Putamen (tissue), 1 donor: ENCODE data around the gene DUSP19.

Experiments used
- DNase-seq: peaks from one replicate; pipeline ENCODE4 v3.0.0-alpha.2; 2016; ENCODE audit warnings: low spot score

The DUSP19 gene

DNA sequence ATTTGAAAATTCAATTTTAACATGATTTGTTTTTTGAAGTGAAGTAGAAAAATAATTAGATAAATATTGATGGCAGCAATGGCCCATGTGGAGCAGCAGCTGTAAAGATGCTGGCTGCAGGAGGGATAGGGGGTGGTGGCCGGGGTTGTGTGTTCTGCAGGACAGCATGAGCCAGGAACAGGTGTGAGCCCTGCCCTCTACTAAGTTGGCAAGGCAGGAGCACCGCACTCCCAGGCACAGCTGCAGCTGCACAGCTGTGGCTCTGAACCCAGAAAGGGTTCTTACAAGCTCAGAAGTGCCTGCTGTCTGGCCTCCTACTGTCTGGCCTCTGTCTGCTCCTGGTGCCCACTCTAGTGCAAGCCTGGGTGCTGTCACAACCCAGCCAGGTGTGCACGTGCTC, 10.0 kb upstream of the DUSP19 start:
- no peak for DNase-seq

DNA sequence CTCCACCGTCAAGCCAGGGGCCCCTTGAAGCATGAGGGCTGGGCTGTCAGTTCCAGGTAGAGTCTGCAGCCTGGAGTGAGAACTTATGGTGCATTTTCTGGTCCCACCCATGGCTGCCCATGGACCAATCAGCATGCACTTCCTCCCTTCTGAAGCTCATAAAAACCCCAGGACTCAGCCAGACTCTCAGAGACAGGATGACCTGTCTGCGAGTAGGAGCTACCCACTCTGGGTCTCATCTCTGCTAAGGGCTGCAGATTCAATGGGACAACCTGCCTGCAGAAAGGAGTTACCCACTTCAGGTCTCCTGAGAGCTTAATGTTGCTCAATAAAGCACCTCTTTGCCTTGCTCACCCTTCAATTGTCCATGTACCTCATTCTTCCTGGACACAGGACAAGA, 9.4 kb upstream of the DUSP19 start:
- DNase-seq = no peak

DNA sequence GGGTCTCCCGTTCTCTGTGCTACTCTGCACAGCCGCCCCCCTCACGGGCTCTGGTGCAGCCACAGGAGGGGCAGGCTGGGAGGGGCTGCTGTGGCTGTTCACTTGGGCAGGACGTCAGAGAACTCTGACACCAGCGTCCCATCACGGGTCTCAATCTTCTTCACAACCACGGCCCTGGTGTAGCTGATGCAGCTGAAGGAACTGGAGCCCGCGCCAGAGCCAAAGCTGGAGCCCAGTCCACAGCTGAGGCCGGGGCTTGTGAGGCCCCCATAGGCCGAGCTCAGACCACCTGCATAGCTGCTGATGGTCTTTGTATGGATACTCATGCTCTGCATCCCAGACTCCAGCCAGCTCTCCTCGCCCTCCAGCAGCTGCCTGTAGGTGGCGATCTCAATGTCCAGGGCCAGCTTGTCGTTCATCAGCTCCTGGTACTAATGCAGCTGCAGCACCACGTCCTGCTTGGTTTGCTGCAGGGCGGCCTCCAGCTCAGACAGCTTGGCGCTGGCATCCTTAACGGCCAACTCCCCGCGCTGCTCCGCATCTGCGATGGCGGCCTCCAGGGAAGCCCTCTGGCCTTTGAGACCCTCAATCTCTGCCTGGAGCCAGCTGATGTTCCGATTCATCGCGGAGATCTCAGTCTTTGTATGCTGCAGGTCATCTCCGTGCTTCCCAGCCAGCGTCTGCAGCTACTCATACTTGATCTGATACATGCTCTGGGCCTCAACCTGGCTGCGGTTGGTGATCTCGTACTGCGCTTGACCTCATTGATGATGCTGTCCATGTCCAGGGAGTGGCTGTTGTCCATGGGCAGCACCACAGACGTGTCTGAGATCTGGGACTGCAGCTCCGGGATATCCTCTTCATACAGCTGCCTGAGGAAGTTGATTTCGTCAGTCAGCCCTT, 7.4 kb upstream of the DUSP19 start:
- no peak for DNase-seq

DNA sequence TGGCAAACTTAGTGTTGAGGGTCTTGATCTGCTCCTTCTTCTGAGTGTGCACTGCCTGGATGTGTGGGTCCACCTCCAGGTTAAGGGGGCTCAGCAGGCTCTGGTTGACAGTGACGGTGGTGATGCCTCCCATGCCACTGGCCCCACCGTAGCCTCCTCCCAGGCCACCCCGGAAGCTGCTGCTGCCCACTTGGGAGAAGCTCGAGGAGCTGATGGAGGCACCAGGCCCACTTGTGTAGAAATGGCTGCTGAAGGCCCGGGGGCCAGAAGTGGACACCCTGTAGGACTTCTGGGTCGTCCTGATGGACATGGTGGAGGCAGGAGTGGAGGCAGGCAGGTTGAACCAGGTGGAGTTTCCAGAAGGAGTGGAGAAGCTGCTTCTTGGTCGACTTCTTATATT, 6.4 kb upstream of the DUSP19 start:
- DNase-seq = no peak

DNA sequence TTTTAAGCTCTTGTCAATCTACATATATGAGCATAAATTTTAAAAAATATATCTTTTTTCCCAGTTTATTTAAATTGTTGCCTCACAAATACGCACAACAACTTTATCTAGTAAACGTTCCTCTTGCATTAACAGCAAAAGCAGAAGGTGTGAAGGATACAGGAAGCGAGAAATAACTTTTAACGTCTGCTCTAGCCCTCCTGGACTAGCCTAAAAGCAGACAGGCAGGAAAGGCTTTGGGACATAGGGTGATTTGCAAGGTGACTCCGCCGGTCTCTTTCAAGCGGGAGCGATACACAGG, 434 bp upstream of the DUSP19 start:
- no peak for DNase-seq

DNA sequence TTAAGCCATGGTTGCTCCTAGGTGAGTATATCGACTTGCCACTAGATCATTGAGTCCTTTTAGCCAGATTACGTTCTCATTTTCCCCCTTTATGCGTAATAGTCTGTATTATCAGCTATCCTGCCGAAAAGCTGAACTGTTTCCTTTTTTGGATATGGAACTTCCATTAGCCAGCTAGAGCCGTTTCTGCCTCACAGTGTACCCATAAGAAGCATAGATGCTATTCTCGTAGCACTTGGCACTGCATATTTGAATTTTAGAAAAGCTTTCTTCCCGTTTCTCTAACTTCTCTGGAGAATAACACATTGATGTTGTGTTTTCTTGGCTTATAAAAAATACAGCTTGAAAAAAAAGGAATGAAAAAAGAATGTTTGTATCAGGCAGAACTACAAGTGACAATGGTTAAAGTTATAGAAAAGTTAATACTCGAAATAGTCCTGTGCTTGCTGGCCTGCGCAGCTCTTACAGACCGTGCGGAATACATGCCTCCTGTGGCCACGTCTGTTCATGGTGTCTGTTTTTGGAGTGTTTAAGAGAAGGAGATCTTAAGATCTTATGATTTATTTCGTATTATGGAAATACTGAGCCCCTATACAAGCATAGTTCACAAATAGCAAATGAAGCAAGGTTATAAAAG, 710 bp downstream of the DUSP19 start:
- peak; percentile 23 for DNase-seq

DNA sequence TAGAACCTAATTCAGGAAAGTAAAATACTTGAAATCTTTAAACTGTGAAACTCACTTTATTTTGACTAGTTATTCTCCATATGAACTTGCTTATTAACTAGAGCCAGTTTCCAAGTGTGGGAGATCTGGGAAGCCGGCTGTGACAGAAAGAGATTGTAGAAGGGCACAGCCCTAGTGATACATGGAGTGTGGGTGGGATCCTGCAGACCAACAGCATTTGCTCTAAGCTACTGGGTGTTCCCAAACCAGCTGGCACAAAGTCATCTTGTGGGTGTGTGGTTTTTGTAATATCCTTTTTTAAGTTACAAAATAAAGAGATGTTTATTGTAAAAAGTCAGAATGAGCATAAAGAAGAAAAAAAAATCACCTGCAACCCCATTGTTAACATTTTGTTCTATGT, 3.4 kb downstream of the DUSP19 start:
- no peak for DNase-seq

DNA sequence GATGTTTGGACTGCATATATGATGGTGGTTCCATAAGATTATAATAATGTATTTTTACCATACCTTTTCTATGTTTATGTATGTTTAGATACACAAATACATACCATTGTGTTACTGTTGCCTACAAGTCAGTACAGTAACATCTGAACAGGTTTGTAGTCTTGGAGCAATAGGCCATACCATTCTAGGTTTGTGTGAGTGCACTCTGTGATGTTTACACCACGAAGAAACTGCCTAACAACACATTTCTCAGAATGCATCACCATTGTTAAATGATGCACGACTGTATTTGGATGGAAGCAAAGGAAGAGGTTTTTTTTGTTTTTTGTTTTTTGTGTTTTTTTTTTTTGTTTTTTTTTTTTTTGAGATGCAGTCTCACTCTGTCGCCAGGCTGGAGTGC, 9.5 kb downstream of the DUSP19 start:
- DNase-seq = no peak

DNA sequence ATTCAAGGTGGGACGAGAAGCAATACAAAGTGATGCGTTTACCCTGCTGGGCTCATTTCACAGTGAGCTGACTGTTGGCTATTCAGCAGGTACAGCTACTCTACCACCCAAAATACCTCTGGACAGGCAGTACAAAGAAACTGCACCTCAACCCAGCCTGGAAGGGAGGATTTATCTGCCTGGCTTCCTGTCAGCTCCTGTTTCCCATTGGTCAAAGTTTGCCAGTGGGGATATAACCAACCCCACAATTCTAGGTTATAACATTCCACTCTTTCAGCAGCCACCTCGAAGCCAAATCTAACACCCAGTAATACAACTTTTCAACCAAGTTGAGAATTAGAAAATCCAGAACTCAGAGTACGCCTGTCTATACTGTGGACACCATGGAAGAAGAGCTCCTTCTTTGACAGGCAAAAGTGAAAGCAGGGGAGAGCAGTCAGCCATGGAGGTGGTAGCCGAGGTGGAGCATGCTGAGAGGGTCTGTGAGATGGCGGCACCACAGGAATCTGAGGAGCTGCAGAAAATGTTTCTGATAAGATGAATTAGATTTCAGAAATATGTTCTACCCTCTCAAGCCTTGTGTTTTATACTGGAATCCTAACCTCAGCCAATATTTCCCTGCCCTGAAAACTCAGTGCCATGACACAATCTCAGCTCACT, 10.8 kb downstream of the DUSP19 start:
- no peak for DNase-seq

DNA sequence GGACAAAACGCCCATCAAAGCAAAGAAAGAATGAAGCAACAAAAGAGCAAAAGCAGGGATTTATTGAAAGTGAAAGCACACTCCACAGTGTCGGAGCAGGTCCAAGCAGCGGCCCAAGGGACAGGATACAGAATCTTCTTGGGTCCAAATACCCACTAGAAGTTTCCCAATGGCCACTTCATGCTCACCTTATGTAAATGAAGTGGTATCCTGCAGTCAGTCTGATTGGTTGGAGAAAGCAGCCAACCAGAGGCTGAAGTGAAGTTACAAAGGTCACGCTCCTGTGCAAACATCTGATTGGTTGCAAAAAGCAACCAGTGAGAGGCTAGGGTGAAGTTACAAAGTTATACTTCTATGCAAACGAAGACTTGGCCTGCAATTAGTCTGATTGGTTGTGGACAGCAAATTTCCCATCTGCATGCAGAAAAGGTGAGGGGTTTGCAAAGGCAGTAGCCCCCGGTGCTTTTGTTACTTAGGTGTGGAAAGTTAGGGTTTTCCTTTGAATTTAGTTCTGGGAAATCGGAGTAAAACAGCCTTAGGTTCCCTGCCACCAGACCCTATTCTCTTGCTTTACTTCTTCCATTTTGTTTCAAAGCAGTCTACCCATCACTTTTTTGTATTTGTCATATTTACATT, 12.9 kb downstream of the DUSP19 start:
- no peak for DNase-seq

DNA sequence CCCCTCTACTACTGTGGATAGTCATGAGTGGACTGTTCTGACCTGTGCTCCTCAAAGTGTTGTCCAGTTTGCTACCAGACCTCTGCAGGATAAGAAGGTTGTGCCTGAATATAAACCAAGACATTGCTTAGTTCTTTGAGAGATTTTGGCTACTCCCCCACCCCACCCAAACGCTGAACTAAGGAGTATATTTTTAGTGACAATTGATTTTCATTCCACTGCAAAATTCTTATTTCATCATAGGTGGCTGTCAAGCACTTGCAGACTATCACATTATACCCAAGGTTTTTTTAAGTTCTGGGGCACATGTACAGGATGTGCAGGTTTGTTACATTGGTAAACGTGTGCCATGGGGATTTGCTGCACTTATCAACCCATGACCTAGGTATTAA, 13.4 kb downstream of the DUSP19 start:
- peak; percentile 73 for DNase-seq

DNA sequence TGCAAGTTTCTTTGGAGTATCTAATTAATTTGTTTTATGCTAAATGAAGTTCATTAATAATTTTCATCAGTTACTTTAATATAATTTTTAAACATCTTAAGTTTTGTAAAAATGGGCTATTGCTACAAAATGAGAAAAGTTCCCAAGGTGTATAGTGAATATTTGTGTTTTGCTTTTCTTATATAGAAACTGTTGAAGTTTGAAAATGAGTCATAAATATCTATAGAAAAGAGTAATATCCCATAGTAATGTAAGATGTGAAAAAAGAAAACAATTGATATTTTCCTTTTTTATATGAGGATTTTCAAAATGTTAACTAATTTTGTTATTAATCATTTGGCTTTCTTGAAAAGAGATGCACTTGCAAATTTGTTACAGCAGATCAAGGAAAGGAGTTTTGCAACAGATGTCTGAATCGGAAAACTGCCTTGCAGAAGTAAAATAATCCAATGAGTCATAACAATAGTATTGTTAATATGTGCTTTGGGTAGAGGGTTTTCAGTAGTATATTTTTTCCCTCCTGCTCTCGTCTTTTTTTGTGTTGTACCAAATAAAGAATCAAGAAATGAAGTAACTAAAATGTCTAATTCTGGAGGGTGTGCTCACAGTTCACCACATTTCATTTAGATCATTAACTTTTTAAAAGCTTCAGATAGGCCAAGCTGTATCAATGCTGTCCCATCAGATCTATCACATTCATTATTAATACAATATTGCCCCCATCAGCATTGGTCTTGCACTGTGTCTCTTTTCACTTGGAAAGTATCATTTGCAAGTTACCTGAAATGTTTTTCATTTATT, 15.5 kb downstream of the DUSP19 start:
- DNase-seq = no peak

DNA sequence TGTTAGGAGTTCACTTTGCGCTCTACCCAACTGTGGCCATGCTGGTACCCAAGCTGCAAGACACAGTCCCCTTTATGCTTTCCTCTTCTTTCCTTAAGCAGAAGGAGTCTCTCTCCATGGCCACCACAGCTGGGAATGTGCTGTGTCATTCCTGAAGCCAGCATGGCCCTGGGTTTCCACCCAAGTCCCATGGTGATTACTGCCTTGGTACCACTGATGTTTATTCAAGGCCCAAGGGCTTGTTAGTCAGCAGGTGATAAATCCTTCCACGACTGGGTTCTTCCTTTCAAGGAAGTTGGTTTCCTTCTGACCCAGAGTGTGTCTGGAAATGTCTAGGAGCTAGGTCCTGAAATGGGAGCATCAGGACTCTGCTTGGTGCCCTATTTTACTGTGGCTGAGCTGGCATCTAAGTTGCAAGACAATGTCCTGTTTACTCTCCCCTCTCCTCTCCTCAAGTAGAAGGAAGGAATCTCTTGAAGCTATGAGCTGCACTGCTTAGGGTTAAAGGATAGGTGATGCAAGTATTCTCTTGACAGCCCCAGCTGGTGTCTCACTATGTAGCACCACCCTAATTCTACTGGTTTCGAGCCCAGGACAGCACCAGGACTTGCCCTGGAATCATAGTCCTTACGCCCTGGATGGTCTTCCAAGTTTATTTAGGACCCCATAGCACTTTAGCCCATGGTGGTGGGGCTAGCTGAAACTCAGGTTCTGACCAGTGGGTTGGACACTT, 27.0 kb downstream of the DUSP19 start:
- no peak for DNase-seq

DNA sequence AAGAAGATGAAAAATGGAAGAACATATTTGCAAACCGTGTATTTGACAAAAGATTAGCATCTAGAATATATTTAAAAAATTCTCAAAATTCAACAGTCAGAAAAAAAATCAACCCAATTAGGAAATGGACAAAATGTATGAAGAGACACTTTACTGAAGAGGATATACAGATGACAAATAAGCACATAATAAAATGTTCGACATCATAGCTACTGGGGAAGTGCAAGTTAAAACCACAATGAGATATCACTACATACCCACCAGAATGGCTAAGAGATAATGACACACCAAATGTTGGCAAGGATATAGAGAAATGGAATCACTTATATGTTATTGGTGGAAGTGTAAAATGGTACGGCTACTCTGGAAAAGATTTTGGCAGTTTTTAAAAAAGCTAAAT, 34.0 kb downstream of the DUSP19 start:
- no peak for DNase-seq

DNA sequence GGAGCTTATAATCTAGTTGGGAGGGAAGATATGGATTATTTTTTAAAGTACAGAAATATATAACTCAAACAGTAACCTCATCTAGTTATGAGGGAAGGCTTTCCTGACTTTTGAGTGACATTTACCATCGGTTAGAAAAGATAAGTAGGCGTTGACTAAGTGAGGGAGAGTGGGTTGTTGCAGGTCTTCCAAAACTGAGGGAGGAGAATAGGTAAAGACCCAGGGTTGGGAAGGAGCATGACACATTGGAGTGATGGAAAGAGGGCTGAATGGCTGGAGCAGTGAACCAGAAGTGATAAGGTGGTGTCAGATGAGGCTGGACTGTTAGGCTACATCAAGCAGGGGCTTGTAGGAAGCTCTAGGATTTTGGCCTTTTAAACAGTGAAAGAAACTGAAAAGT, 35.1 kb downstream of the DUSP19 start:
- peak; percentile 65 for DNase-seq

DNA sequence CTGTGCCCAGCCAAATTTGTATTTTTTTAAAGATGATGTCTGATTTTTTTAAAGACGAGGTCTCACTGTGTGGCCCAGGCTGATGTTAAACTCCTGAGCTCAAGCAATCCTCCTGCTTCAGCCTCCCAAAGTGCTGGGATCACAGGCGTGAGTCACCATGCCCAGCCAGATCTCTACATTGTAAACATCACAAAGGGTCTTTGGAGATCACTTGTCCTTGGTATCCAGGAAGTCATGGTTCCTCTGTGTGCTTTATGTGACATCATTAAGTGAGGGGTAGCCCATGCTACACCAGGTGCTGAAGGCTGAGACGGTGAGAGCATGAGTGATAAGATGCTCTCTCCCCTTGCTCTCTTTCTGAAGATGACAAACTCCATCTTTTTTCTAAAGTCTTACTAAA, 38.7 kb downstream of the DUSP19 start:
- no peak for DNase-seq

DNA sequence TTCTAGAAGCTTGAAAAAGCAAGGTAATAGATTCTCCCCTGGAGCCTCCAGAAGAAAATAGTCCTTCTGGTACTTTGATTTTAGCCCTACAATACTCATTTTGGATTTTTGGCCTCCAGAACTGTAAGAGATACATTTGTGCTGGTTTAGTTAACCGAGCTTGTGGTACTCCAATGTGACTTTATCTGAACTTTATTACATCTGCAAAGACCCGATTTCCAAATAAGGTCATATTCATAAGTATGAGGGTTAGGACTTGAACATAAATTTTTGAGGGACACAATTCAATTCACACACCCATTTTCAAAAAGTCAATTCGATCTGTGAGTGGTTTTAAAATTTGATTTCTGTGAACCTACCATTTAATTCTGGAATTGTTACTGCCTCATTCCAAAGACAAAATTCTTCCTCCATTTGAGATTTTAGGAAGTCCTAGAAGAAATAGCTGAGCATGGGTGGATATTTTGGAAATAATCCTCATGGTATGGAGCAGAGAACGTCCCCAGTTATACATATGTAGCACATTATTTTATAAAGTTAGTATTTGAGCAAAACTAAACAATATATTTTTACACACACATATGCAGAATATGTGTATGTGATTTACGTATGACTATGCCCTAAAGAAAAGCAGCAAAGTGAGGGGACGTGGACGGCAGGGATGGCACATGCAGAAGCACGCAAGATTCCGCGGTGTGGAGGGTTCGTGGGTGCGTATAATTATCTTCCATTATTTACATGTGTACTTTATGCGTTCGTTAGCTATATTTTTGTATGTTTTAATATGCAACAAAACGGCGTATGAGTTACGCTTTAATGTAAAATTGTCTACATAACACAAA, 44.8 kb downstream of the DUSP19 start:
- DNase-seq = peak; percentile 13

DNA sequence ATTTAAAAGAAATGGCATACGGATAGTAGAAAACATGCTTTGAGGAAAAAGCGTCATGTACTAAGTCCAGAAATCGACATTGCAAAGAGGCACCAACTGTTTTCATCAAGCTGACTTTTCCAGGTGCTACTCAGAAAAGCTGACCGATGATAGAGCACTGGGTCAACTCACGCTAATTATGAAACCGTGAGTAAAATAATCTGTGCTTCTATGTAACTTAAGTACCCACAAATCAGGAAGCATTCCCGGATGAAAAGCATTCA, 45.3 kb downstream of the DUSP19 start:
- no peak for DNase-seq

DNA sequence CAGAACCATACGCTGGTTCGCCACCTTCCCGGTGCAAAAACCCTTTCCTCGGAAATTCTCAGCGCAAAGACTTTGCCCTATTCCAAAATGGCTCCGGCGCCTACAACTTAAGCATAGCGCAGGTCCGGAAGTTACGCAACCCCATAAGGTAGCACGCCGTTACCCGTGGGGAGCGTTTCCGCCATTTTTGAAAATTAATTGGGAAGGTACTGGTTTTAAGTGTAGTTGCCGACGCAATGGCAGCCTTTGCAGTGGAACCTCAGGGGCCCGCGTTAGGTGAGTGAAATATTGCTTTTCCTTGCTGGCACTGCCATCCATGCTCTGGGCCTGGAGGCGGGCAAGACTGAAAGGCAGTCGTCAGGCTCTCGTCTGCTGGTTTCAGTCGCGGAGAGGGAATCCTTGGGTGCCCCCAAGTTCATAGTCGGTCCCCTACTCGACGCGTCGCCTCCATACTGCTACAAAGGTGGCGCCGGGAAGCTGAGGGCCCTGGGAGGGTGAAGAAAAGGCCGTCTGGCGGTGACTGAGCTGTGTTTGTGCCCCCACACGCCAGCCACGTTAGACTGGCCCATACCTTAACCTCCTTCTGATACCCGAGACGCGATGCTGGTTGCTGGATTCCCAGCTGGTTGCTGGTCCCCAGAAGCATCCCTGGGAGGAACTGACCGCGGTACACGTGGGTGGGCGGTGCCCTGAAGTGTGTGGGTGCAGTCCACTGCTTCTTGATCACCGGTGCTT, 45.8 kb downstream of the DUSP19 start, which contains the start of gene NUP35:
NUP35 (plus strand) TSS at position 222 of the 735 bp plus-strand sequence; CDS start at position 237, 15 bp downstream.
- peak; percentile 89 for DNase-seq

DNA sequence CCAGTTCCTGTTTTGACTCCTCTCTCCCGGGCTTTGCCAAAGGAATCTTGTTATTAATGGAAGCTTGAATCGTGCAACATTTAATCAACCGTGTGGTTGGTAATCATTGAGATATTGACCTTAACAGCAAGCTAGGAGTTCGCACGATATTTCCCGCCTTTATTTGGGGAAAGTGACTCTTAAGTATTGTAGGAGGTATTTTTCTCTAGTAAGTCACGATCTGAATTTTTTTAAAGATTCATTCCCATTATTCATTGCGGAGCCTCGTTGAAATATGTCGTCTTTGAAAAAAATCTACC, 46.4 kb downstream of the DUSP19 start:
- DNase-seq = no peak
